OCI-LY1 (cell line): ENCODE data around the gene CELF4.

Experiments
- CTCF ChIP-seq: fragments of 200-600 bp; sonication (generic), shearing (Covaris generic); IDR thresholded peaks from 2 replicates; pipeline ENCODE4 v1.5.1; 2017; ENCODE audit warnings: mild to moderate bottlenecking, antibody characterized with exemption, low read length, moderate library complexity, mixed read lengths
- EZH2 ChIP-seq: fragments of 200-600 bp; sonication (generic), shearing (Covaris generic); IDR thresholded peaks from 2 replicates; pipeline ENCODE4 v1.8.0; 2017; ENCODE audit warnings: borderline replicate concordance, mixed run types, mild to moderate bottlenecking, antibody characterized with exemption, low read length, moderate library complexity, mixed read lengths

DNA sequence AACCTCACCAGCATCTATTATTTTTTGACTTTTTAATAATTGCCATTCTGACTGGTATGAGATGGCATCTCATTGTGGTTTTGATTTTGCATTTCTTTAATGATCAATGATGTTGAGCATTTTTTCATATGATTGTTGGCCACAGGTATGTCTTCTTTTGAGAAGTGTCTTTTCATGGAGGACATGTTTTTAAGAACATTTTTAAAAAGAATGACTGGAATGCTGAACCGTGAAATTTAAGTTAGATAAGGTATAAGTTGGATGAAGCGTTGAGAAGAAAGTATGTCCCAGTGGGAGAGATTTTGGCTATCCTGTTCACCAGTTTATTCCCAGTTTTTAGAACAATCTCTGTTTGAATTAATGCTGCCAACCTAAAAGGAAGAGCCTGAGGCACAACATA is 365.9 kb downstream of the CELF4 start:
- TF ChIP-seq CTCF (no peak), EZH2 (no peak)
